OCI-M1 (cell line): ENCODE results near the gene DUSP10.

Experiments
- DNase-seq: peaks from one replicate; lab custom pipeline; 2025; lab: John Stamatoyannopoulos, UW

DUSP10 gene

DNA sequence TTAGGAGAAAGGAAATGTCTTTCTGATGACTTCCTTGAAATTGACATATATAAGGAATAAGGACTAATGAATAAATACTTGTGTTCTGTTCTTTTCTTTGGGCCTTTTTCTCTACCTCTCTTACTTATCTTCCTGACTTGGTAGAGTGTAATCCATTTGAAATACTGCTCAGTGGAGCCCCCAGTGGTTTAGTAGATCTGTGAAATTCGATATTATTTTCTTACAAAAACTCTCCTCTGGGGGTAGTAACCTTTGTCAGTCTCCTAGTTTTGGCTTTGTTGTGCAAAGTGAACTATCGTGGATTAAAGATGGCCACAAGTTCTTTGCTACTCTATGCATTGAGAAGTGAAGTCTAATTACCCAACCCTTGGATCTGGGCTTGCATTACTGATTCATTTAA is 48.8 kb downstream of the DUSP10 start:
- peak; percentile 73 for DNase-seq

DNA sequence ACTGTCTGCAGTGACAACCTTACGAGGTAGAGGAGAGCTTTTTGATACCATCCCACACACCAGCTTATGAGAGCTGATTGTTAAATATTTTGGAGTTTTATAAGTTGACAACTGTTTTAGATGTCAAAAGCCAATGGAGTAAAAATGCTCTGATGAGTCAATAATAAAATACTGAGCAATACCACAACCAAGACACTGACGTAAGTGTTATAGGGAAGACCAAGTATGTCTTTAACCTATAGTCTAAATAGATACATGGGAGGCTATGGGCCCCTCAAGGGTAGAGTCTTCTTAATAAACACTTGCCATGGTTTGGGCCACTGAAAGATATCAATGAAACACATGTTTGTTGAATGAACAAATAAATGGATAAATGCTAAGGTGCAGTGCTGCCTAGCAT is 49.2 kb downstream of the DUSP10 start:
- DNase-seq: no peak

DNA sequence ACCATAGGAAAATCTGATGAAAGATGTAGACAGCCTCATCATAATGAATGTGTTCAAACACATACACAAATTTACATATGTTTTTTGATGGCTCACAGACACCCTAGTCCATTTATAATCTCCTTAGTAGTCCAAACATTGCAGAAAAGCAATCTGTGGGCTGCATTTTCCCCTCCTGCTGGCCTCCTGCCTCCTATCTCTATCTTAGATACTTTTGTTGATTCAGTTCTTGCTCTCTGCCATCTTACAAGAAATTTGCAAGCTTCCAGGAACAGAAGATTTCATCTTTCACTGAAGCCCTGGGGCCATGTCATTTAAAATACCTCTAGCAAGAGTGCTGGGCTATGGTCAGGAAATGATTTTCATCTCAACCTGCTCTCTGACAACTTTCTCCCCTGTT is 50.6 kb downstream of the DUSP10 start:
- DNase-seq: peak; percentile 43

DNA sequence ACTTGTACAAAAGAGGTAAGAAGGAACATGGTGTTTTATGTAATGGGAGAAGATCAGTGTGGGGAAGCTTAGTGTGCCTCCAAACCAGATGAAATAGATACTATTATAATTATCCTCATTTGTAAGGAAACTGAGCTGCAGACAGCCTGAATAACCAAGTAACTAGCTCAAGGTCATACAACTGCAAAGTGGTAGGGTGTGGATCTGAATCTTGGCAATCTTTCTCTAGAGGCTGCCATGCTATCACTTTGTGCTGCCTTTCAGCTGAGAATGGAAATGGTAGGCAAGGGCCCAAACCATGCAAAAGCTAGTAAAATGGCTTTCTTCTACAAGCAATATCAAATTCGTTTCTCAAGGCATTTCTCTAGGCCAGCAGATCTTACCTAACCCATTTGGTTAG is 51.0 kb downstream of the DUSP10 start:
- DNase-seq: no peak

DNA sequence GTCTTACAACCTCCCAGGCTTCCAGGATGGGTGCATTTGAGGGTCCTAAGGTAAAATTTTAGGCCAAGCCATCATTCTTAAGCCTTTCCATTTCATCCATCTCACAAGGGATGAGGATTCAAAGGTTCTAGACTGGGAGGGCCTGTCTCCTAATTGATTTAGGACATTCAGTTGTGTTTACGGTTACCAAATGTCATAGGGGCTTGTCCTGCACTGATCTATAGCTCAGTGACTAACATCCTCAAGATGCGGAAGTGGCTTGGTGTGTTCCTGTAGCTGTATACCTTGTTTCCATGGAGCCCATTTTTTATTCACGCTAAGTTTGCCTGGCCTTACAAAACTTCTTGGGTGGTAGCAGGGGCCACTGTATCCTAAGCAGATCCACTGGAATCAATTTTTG is 52.8 kb downstream of the DUSP10 start:
- DNase-seq: no peak

DNA sequence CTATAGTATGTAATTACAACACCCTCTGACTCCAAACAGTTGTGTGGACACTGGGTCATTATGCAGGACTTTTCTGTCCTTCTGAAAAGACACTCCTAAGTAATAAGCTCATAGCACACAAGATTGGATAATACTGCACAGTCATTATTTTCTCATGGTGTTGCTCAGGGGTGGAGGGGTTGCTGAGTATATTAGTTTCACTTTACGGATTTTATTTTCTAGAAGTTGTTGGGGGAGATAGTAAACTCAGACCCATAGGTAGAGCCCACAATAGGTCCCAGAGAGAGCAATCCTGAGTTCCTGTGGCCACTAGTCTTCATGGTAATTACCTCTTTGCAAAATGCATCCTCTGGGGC is 53.4 kb downstream of the DUSP10 start:
- peak; percentile 66 for DNase-seq

DNA sequence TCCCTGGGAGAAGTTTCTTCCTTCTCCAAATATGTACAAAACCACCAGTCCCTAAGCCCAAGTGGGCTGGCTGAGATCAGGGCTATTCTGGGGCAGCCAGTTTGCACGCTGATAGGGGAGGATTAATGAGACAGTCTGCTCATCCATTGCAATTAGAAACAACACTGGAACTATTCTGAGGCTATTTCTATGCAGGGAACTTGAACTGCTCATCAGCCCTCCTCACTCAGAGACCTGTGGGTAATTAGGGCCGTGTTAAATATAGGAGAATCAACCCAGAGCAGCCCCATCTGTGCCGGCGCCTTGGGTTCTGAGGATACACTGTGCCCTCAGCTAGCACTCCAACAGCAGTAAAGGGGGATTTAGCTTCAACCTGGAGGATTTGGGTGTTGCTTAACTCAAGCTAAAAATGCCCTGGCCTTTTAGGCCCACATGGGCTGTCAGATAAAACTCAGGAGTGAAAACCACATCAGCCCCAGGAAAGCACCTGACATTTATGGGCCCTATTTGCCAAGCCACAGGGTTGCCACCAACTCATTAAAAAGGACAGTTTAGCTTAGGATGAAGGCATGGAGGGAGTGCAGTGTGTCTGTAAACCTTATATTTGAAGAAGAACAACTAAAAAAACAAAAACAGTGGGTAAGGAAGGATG is 53.9 kb downstream of the DUSP10 start:
- peak; percentile 66 for DNase-seq

DNA sequence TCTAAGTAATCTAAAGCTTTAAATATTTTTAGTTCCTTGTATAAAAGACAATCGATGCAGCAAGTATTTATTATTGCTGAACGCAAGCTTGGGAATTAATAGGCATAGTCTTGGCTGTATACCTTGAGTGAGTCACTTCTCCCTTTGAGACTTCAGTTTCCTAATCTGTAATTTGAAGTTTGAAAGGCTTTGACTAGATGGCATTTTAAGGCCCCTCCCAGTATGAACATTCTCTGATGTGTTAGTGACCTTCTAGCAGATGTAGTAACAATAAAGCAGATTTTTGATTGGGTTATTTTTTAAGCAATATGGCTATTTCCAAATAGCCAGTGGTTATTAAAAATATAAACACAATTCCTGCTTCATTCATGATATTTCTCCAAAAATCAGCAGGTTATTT is 58.2 kb downstream of the DUSP10 start:
- DNase-seq: no peak

DNA sequence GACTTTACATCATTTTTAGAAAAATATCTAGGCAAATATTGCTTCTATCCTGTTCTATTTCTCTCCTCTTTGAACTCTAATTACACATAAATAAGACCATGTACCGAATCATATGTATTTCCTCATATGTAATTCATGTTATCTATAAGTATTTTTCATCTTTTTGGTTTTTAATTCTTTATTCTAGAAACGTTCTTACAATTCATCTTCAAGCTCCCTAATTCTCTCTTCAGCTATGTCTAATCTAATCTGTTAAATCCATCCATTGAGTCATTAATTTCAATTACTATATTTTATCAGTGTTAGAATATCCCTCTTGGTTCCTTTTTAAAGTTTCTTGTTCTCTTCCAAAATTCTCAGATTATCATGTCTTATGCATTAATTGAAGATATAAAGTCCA is 61.8 kb downstream of the DUSP10 start:
- DNase-seq: no peak

DNA sequence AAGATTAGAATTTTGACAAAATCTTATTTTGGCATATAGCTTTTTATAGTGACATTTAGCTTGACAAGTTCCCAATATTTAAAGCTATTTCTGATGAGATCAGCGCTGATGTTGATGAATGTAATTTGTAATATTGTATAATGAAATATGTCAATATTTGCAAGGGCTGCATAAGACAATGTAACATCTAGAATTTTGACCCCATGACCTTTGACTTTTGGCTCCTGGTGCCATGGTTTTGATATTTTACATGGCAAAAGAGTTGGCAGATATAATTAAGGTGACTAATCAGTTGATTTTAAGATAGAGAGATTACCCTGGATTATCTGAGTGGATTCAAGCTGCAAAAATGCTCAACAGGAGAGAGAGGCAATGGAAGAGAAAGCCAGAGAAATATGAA is 63.9 kb downstream of the DUSP10 start:
- no peak for DNase-seq

DNA sequence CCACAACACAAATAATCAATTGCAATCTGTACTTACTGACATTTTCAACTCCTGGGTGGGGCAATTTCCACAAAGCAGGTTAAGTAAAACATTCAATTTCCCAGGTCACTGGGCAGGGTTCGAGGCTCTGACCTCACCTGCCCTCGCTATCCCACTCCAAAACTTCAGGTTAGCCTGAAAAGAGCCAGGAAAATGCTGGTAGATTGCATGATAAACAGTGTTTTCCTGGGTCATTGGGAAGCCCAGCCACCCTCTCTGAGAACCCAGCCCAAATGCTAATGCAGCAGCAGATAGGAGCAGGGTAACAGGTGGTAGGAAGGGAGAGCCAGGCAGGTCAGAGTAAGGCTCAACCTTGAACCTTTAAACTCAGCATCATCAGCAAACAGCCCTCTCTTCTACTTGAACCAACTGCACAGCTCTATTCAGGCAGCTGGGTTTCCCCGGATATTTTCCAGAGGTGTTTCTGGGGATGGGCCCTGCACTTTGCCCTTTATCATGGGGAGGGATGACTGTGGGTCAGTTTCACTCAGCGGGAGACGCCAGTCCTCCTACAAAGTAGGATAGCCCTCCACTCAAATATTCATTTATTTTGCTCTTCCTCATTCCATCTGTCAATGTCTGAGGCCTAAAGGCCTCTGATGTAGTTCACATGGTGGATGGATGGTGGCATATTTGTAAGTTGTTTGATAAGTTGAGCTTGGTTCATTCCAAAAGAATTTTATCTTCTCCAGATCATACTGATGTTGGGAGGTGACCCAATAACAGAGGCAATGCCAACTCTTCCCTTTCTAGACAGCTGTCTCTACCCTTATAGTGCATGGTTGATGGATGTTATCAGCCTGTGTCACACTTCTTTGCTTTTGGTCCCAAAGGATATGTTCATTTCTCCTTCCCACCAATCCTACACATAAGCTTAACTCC is 65.7 kb downstream of the DUSP10 start:
- no peak for DNase-seq

DNA sequence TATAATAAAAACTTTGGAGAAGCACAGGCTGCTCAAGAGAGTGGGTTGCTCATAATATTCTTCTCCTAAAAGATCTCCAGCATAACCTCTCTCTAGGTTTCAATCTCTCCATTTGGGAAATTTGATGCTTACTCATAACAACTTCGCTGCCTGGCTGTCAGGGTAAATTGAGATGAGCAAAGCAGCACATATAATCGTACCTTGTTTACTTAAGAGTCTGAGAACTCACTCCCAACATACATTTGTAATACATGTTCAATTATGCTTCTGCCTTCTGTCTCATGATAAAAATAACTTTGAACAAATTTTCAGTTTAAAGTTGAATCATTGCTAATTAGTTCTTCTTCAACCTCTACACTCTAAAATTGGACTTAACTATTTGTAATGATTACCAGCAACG is 68.9 kb downstream of the DUSP10 start:
- DNase-seq: no peak

DNA sequence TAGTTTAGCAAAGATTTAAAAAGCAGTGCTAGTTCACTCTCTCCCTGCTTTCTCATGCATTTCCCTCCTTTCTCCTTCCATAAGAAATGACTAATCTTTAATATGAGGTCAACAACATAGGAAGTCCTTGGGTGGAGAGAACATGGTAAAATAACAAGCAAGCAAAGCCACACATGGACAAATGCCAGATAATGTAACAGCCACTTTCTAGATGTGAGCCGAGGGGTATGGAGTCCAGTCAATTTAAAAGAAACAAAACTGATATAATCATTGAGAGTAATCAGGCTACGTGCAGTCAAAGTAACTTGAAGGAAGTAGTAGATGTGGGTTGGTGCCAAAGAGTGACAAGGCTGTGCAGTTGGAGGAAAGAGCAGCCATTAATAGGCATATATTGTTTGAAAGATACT is 69.6 kb downstream of the DUSP10 start:
- peak; percentile 71 for DNase-seq

DNA sequence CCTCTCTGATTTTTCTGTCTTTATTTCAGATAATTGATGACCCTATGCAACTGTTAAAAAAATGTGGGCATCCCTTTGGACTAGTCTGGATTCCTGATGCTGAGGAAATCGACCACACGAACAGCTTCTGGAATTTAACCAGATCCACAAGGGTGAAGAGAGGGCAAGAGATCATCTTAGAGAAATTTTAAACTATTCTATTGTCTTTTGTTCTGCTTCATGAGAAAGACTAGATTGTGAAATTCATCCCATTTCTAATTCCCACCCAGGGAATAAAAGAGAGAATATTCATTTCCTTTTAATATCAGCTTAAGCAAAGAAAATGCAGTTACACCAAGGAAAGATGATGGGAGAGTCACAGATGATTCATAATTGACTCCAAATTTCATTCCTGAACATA is 71.8 kb downstream of the DUSP10 start:
- no peak for DNase-seq

DNA sequence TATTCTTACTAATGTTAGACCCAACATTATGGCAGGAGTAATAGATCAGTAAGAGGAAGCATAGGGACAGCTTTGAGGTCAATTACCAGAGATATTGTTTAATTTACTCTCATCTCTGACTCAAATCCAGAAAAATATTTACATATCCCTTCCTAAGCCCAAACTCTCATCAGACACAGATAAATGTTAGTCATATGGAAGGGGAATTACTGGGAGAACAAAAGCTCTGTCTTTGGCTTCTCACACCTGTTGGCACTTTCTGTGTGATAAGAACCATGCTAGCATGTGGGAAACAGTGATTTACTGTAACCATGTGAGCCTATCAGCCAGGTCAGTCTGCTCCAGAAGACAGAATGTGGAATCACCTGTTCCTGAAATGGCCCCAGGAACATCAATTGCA is 72.4 kb downstream of the DUSP10 start:
- no peak for DNase-seq

DNA sequence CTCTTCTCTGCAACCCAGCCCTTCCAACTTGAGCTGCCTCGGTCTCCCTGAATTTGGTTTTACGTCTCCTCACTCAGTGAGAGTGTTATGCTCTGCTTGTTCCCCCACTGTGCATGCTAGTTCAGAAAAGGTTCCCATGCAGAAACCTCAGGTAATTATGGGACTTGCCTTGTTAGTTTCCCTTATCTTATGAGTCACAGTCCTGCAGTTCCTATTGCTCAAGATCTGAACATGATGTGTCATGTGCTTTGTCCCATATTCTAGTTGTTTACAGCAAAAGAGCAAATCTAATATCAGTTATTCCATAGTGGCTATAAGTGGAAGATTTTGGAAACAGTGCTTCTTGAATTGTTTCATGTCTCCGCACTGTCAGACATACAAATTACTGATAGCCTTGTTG is 74.4 kb downstream of the DUSP10 start:
- DNase-seq: peak; percentile 68

DNA sequence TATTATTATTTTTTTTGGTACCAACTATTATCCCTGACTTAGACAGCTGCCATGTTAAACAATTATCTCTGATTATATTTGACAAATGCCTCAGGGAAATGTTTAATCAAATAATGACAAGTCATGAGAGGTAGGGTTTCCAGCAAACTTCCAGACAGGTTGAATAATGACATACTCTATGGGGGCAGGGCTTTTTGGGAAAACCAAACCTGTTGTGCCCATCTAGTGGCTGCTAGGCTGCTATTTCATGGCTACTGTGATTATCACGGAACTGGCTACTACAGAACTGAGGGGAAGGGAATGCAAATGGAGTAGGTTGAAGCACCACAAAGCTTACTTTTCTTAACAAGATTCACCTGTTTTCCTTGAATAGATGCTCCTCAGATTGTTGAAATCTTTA is 77.6 kb downstream of the DUSP10 start:
- no peak for DNase-seq

DNA sequence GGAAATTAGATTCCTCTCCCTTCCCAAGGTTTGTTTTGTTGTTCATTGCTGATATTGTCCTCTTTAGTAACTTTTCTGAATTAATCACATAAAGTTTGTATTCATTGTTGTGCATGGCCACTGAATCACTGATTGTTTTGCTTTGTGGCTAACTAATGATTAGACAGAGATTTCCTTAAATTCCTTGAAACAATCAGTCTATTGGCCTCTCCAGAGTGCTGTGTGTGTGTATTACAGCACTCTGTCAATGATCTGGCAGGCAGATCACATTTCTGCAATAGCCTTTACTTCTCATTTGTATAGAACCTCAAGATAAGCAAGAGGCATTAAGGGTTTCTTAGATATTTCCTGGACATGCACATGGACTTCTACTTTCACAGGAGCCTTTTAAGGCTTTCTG is 78.6 kb downstream of the DUSP10 start:
- DNase-seq: no peak

DNA sequence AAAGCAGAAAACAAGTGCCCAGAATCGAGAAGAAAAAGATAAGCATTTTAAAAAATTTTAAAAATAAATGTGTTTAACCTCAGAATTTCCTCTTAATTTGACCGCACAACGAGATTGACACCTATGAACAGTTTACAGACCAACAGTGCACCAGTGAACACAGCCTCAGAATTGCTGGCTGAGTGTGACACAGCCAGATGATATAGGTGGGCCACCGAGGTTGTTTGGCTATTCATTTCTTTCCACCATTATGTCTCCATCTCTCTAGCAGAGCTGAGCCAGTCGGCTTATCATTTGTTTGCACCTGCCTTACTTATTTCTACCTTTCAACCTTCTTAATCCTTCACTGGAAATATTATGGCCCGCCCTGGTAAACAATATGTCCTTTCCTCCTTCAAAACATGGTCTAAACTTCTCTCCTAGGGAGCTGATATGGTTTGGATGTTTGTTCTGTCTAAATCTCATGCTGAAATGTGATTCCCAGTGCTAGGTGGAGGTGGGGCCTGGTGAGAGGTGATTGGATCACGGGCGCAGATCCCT is 86.1 kb downstream of the DUSP10 start:
- no peak for DNase-seq
